HepG2 (cell line): ENCODE data around the gene S100A13. TPM values are rescaled to one million over a fixed set of nuclear protein-coding genes. Genes with fewer than 3 reads are reported as not detected.
A peak's percentile ranks its signal among the peaks of the same experiment; 100 is the strongest.

Experiments used
- BHLHE40 ChIP-seq: IDR thresholded peaks from 2 replicates; pipeline ENCODE4 v1.6.1; 2011; ENCODE audit warnings: low read length, improper control_type of control experiment
- CERS6 ChIP-seq: sonication (generic); formaldehyde crosslinking; IDR thresholded peaks from 2 replicates; pipeline ENCODE4 v1.5.0; 2020; ENCODE audit warnings: missing genetic modification reagents
- DBP ChIP-seq: sonication (generic); formaldehyde crosslinking; IDR thresholded peaks from 2 replicates; pipeline ENCODE4 v1.4.0; 2020; ENCODE audit warnings: missing genetic modification reagents; ENCODE audit errors: not compliant biosample characterization
- ELF4 ChIP-seq: sonication (generic); formaldehyde crosslinking; IDR thresholded peaks from 2 replicates; pipeline ENCODE4 v1.5.0; 2020; ENCODE audit warnings: missing genetic modification reagents, mild to moderate bottlenecking, moderate library complexity, borderline replicate concordance
- FOXP1 ChIP-seq, 2 experiments: fragments of 450-650 bp in 1 of 2; IDR thresholded peaks; 2 replicates each; pipeline ENCODE4 v1.6.1; 2017 to 2018; ENCODE audit warnings: antibody characterized with exemption in 1 of 2
- MEF2D ChIP-seq: sonication (generic); formaldehyde crosslinking; IDR thresholded peaks from 2 replicates; pipeline ENCODE4 v1.5.1; 2020; ENCODE audit warnings: mild to moderate bottlenecking, missing genetic modification reagents
- NFAT5 ChIP-seq: sonication (generic); formaldehyde crosslinking; IDR thresholded peaks from 2 replicates; pipeline ENCODE4 v1.4.0; 2020; ENCODE audit warnings: missing genetic modification reagents
- RXRA ChIP-seq: sonication (generic); formaldehyde crosslinking; IDR thresholded peaks from 2 replicates; pipeline ENCODE4 v1.5.1; 2020; ENCODE audit warnings: missing genetic modification reagents
- ZBTB37 ChIP-seq: sonication (generic); formaldehyde crosslinking; IDR thresholded peaks from 2 replicates; pipeline ENCODE4 v1.4.0; 2020; ENCODE audit warnings: mild to moderate bottlenecking, missing genetic modification reagents
- ZFP91 ChIP-seq: sonication (generic); formaldehyde crosslinking; IDR thresholded peaks from 2 replicates; pipeline ENCODE4 v1.9.0; 2022; ENCODE audit warnings: missing genetic modification reagents, mild to moderate bottlenecking, borderline replicate concordance
- ZNF24 ChIP-seq: fragments of 450-650 bp; IDR thresholded peaks from 2 replicates; pipeline ENCODE4 v1.6.1; 2017; ENCODE audit warnings: antibody characterized with exemption, mild to moderate bottlenecking
- ZNF280D ChIP-seq: sonication (generic); formaldehyde crosslinking; IDR thresholded peaks from 2 replicates; pipeline ENCODE4 v1.5.1; 2020; ENCODE audit warnings: mild to moderate bottlenecking, missing genetic modification reagents
- ZNF674 ChIP-seq: sonication (generic); formaldehyde crosslinking; IDR thresholded peaks from 2 replicates; pipeline ENCODE4 v1.5.0; 2020; ENCODE audit warnings: low read depth, mild to moderate bottlenecking, missing genetic modification reagents
- ZSCAN12 ChIP-seq: sonication (generic); formaldehyde crosslinking; IDR thresholded peaks from 2 replicates; pipeline ENCODE4 v1.9.0; 2021; ENCODE audit warnings: mild to moderate bottlenecking, missing genetic modification reagents
- polyA plus RNA-seq, 8 experiments: library from polyadenylated mRNA; depleted of rRNA in 3 of 8; stranded (reverse) in 7 of 8; unstranded in 1 of 8; fragments of >200 nt; fragmentation: Illumina TruSeq in 4 of 8; extraction: Trizol in 4 of 8; gene quantifications; 2 replicates each; pipeline versions ENCODE4 v1.2.1 to v1.2.3, GENCODE V29; 2011 to 2016; ENCODE audit warnings: low read depth in 4 of 8, missing spikeins in 1 of 8, mixed read lengths in 1 of 8; ENCODE audit not compliant: insufficient read depth in 1 of 8
- total RNA-seq, 5 experiments: library from RNA; depleted of rRNA; stranded (reverse); fragments of >200 nt; fragmentation: Illumina TruSeq; extraction: Trizol; gene quantifications; 2 replicates each; pipeline ENCODE4 v1.2.3, GENCODE V29; 2016; ENCODE audit warnings: low read depth in 1 of 5

The S100A13 gene
- total and polyA plus RNA-seq, 2 of the 13 experiments (the other 11 are each of a cell fraction or from before 2014, with no cell fraction given) = 89.5 to 172 TPM

- TF ChIP-seq ZBTB37 (CRISPR knock-in tag) (no peak), DBP (CRISPR knock-in tag) (no peak), ZFP91 (CRISPR knock-in tag) (peak; percentile 86), ELF4 (CRISPR knock-in tag) (no peak), CERS6 (CRISPR knock-in tag) (no peak), ZNF24 (no peak), MEF2D (CRISPR knock-in tag) (no peak), ZNF280D (CRISPR knock-in tag) (no peak; the same call in 1 of the 2 replicates), ZNF674 (CRISPR knock-in tag) (no peak), NFAT5 (CRISPR knock-in tag) (no peak), ZSCAN12 (CRISPR knock-in tag) (no peak), BHLHE40 (peak; percentile 12; the same call in 1 of the 2 replicates), FOXP1 (IDR thresholded peaks at IDR 0.05) (no peak), FOXP1 (CRISPR knock-in tag; IDR thresholded peaks at IDR 0.05) (peak; percentile 18; the same call in 1 of the 2 replicates), RXRA (CRISPR knock-in tag) (peak; percentile 80)
These were observed 18.3 kb downstream of the S100A13 start (continued) for GRCh38 chr1:153608742-153609584.
